WTC11 (cell line): Measurements from ENCODE around the gene HOXB6.

ENCODE experiments used
- CREB1 ChIP-seq: sonication (generic); formaldehyde crosslinking; IDR thresholded peaks from 2 replicates; pipeline ENCODE4 v1.8.0; 2023; ENCODE audit warnings: mild to moderate bottlenecking, missing genetic modification reagents
- CTCF ChIP-seq: fragments of 200-600 bp; IDR thresholded peaks from 2 replicates; pipeline ENCODE4 v1.8.0; 2022; ENCODE audit warnings: antibody characterized with exemption
- E2F1 ChIP-seq: sonication (generic); formaldehyde crosslinking; IDR thresholded peaks from 2 replicates; pipeline ENCODE4 v1.8.0; 2022; ENCODE audit warnings: mild to moderate bottlenecking, missing genetic modification reagents
- ELF4 ChIP-seq: sonication (generic); formaldehyde crosslinking; IDR thresholded peaks from 2 replicates; pipeline ENCODE4 v1.8.1; 2022; ENCODE audit warnings: low read depth, mild to moderate bottlenecking, moderate library complexity, missing genetic modification reagents
- ESRRA ChIP-seq: sonication (generic); formaldehyde crosslinking; IDR thresholded peaks from 2 replicates; pipeline ENCODE4 v1.8.1; 2022; ENCODE audit warnings: mild to moderate bottlenecking, missing genetic modification reagents, borderline replicate concordance
- JUN ChIP-seq: sonication (generic); formaldehyde crosslinking; IDR thresholded peaks from 2 replicates; pipeline ENCODE4 v1.8.0; 2023; ENCODE audit warnings: mild to moderate bottlenecking, missing genetic modification reagents
- MLX ChIP-seq: sonication (generic); formaldehyde crosslinking; IDR thresholded peaks from 2 replicates; pipeline ENCODE4 v1.8.1; 2023; ENCODE audit warnings: mild to moderate bottlenecking, missing genetic modification reagents, moderate library complexity
- NR3C1 ChIP-seq: sonication (generic); formaldehyde crosslinking; conservative IDR thresholded peaks from 2 replicates; pipeline ENCODE4 v1.8.1; 2023; ENCODE audit warnings: low read depth, mild to moderate bottlenecking, missing genetic modification reagents
- RELA ChIP-seq: sonication (generic); formaldehyde crosslinking; IDR thresholded peaks from 2 replicates; pipeline ENCODE4 v1.8.1; 2022; ENCODE audit warnings: missing genetic modification reagents, mild to moderate bottlenecking, borderline replicate concordance
- SMAD4 ChIP-seq: sonication (generic); formaldehyde crosslinking; IDR thresholded peaks from 2 replicates; pipeline ENCODE4 v1.8.0; 2022; ENCODE audit warnings: mild to moderate bottlenecking, missing genetic modification reagents
- TP53 ChIP-seq: sonication (generic); formaldehyde crosslinking; IDR thresholded peaks from 2 replicates; pipeline ENCODE4 v1.8.1; 2023; ENCODE audit warnings: mild to moderate bottlenecking, missing genetic modification reagents
- ZNF263 ChIP-seq: sonication (generic); formaldehyde crosslinking; IDR thresholded peaks from 2 replicates; pipeline ENCODE4 v1.8.1; 2022; ENCODE audit warnings: low read depth, mild to moderate bottlenecking, moderate library complexity, missing genetic modification reagents

- TF ChIP-seq ELF4 (CRISPR knock-in tag) (no peak), NR3C1 (CRISPR knock-in tag) (no peak), RELA (CRISPR knock-in tag) (no peak), CTCF (no peak), ZNF263 (no peak), ESRRA (CRISPR knock-in tag) (no peak), TP53 (no peak), MLX (CRISPR knock-in tag) (no peak), CREB1 (CRISPR knock-in tag) (no peak), JUN (CRISPR knock-in tag) (no peak), E2F1 (CRISPR knock-in tag) (no peak), SMAD4 (CRISPR knock-in tag) (no peak)
These were observed 15.5 kb downstream of the HOXB6 start for GRCh38 chr17:48589060-48589830.
